ENCODE data around the gene TIMM22. TPM values are rescaled to one million over a fixed set of nuclear protein-coding genes. Genes with fewer than 3 reads are reported as not detected.

TIMM22 gene
- total RNA-seq, 4 donors from 2014 or later, result 14.4 to 16.1 (median 15.3) TPM

DNA sequence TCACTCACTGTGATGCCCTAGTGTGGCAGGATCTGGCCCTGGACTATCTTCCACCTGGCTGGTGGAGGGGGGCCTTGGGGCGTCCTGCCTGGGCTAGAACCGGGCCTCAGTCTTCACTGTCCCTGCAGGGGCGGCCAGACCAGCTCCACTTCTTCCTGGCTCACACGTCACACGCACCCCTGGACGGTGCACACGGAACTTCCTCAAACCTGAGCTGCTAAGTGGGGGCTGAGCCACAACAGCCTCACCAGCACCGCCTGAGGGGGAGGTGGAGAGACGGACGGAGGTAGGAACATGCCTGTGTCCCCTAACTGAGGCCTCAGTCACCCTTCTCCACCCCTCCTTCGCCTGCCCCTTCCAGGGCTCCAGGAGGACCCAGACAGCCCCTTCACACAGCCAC, 36.6 kb downstream of the TIMM22 start:
- no peaks in the 10 kb centered on the region for H3K9me3 ChIP-seq
- ATAC-seq (no peak), DNase-seq (no peak)
- intact Hi-C loops (cut with DNase I; ENCODE audit: low total_unique reads) (no loop called here), in situ Hi-C loops (cut with MboI; ENCODE audit: low sequenced_read_pairs in 4 of 4) (no loop called here)
- no peak for TF ChIP-seq POLR2A (IDR thresholded peaks at IDR 0.05)
- TF ChIP-seq, protein P1, sequence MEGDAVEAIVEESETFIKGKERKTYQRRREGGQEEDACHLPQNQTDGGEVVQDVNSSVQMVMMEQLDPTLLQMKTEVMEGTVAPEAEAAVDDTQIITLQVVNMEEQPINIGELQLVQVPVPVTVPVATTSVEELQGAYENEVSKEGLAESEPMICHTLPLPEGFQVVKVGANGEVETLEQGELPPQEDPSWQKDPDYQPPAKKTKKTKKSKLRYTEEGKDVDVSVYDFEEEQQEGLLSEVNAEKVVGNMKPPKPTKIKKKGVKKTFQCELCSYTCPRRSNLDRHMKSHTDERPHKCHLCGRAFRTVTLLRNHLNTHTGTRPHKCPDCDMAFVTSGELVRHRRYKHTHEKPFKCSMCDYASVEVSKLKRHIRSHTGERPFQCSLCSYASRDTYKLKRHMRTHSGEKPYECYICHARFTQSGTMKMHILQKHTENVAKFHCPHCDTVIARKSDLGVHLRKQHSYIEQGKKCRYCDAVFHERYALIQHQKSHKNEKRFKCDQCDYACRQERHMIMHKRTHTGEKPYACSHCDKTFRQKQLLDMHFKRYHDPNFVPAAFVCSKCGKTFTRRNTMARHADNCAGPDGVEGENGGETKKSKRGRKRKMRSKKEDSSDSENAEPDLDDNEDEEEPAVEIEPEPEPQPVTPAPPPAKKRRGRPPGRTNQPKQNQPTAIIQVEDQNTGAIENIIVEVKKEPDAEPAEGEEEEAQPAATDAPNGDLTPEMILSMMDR (IDR thresholded peaks at IDR 0.05 in 4 of 5, conservative IDR thresholded peaks at IDR 0.05 in 1 of 5), result no peak
- no peak overlapping the region for H3K27ac ChIP-seq
- no peaks in the 10 kb centered on the region for H3K27me3 ChIP-seq
- no peak overlapping the region for H3K4me3 ChIP-seq
- H3K4me1 ChIP-seq, result peaks cover 25 to 35% of the 10 kb centered on the region in 2 donors
- no peaks in the 10 kb centered on the region for H3K36me3 ChIP-seq

DNA sequence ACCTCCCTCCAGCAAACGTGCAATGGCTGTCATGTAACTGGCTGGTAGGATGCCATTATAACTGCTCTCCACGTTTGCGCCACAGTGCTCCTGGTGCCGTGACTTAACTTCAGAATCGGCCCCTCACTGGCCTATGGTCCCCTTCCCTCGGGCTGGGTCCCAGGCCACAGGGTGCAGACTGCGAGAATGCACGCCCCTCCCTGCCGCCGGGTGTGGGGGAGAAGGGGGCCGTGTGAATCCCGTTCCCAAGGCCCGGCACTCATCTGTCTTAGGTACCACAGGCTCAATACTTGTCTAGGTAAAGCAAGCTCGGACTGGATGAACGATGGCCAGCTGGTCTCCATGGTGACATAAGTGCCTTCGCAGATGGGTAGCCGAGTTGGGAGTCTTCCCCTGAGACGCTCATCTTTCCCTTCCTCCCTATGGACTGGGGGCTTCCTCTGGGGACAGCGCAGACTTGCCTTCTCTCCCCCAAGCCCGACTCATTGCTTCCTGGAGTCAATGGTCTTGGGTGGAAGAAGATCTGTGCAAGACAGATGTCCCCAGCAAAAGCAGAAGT, 37.8 kb downstream of the TIMM22 start:
- Histone ChIP-seq H3K4me3 (no peak overlapping the region), H3K27ac (no peak overlapping the region), H3K27me3 (no peaks in the 10 kb centered on the region), H3K9me3 (no peaks in the 10 kb centered on the region), H3K36me3 (no peaks in the 10 kb centered on the region), H3K4me1 (peaks cover 24 to 30% of the 10 kb centered on the region in 2 donors)
- TF ChIP-seq, protein P1 (IDR thresholded peaks at IDR 0.05 in 4 of 5, conservative IDR thresholded peaks at IDR 0.05 in 1 of 5), result no peak
- TF ChIP-seq POLR2A (IDR thresholded peaks at IDR 0.05), result no peak
- DNase-seq (no peak), ATAC-seq (no peak)
- intact Hi-C loops (cut with DNase I; ENCODE audit: low total_unique reads), result loop anchor here (5.0 kb wide), 1 partner anchor 32 kb away; no protein-coding TSS in a partner anchor
- in situ Hi-C loops (cut with MboI; ENCODE audit: low sequenced_read_pairs in 4 of 4), result no loop called here

DNA sequence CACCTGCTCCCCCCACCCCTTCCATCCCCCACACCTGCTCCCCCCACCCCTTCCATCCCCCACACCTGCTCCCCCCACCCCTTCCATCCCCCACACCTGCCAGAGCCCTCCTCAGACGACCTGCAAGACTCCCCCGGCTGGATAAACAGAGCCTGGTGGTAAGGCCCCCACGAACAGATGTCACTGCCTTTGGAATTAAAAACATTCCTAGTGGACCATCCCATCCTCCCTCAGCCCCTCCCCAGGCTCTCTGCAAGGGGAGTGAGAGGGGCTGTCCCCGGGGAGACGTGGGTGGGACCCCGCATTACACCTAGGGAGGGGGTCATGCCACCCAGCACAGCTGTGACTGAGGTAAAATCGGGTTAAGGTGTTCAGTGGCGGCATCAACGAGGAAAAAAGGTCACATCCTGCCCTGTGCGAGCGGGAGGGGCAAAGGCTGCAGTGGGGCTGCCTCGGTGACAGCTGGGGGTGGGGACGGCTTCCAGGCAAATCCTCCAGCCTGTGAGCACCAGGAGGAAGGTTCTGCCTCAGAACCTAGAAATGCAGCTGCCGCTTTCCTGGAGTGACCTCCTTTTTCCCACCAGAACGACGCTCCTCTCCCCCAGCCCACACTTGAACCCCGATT, 38.7 kb downstream of the TIMM22 start:
- H3K27me3 ChIP-seq, result no peaks in the 10 kb centered on the region
- in situ Hi-C loops (cut with MboI; ENCODE audit: low sequenced_read_pairs in 4 of 4), result no loop called here
- no peak for DNase-seq
- no peak for ATAC-seq
- H3K4me1 ChIP-seq, result peaks cover 24 to 27% of the 10 kb centered on the region in 2 donors
- no peak for TF ChIP-seq POLR2A (IDR thresholded peaks at IDR 0.05)
- TF ChIP-seq, protein P1 (IDR thresholded peaks at IDR 0.05 in 4 of 5, conservative IDR thresholded peaks at IDR 0.05 in 1 of 5), result no peak
- H3K4me3 ChIP-seq, result no peak overlapping the region
- H3K9me3 ChIP-seq, result no peaks in the 10 kb centered on the region
- no peak overlapping the region for H3K27ac ChIP-seq
- no peaks in the 10 kb centered on the region for H3K36me3 ChIP-seq
- intact Hi-C loops (cut with DNase I; ENCODE audit: low total_unique reads), result loop anchor here (5.0 kb wide), 1 partner anchor 33 kb away; no protein-coding TSS in a partner anchor

DNA sequence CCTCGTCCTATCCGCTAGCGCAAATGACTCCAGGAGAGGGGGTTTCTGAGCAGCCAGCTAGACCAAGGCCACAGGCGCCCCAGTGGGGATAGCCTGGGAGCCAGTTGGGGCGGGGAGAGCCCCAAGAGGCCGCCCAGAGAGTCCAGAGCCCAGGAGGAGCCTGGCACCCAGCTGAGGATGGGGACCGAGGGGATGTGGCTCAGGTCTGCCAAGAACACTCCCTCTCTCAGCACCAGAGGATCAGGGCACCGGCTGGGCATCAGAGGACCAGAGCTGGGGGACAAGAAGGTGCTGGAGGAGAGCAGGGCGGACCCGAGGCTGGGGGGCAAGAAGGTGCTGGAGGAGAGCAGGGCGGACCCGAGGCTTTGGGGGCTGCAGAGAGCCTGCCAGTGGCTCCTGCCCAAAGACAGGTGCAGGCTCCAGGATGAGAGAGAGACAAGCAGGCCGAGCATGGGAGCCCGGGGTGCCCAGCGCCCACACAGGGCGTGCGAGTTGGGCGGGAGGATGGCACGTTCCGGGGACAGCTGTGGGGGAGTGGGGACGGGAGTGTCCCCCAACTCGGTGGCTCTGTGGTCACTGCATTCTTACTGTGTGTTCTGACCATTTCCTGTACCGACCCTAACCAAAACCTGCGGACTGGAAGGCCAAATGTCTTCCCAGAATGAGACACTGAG, 39.4 kb downstream of the TIMM22 start:
- Histone ChIP-seq H3K27me3 (no peaks in the 10 kb centered on the region), H3K9me3 (no peaks in the 10 kb centered on the region), H3K4me1 (peaks cover 20 to 26% of the 10 kb centered on the region in 2 donors), H3K27ac (no peak overlapping the region), H3K36me3 (no peaks in the 10 kb centered on the region), H3K4me3 (no peak overlapping the region)
- no peak for TF ChIP-seq POLR2A (IDR thresholded peaks at IDR 0.05)
- TF ChIP-seq, protein P1 (IDR thresholded peaks at IDR 0.05 in 4 of 5, conservative IDR thresholded peaks at IDR 0.05 in 1 of 5), result no peak
- DNase-seq (no peak), ATAC-seq (no peak)
- intact Hi-C loops (cut with DNase I; ENCODE audit: low total_unique reads), result loop anchor here (5.0 kb wide), 1 partner anchor 34 kb away; no protein-coding TSS in a partner anchor
- in situ Hi-C loops (cut with MboI; ENCODE audit: low sequenced_read_pairs in 4 of 4), result no loop called here

Data from gastrocnemius medialis (tissue), 4 donors.